Stimulated activated CD4-positive, alpha-beta T cell treated with anti-CD3 and anti-CD28 coated beads, TNF-alpha, amount 100 ng/mL, for 24 hours (primary cell): ENCODE results near the gene TPD52L2.

Source experiments
- DNase-seq, 3 experiments: peaks; one replicate each; pipeline ENCODE4 v3.0.0-alpha.2; 2020; ENCODE audit warnings: low read depth in 3 of 3

TPD52L2 gene

DNA sequence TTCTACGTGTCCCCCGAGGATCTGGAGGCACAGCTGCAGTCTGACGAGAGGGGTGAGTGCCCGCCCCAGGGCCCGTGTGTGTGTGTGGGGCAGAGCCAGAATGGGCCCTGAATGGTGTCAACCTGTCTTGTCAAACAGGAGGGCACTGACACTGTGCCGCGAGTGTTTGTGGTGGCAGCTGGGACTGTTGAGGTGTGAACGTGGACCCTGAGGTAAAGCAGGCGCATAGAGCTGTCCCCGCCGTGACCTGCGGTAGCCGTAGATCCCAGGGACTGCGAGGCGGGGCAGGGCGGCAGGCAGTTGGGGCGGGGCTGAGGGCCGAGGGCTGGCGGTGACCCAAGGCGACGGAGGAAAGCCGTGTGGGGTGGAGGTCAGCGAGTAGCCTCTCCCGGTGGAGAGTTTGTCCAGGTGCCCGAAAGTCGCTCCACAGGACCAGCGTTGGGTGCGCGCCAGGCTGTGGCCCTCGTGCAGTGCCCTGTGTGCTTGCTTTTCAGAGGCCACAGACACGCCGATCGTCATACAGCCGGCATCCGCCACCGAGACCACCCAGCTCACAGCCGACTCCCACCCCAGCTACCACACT lies 66.0 kb downstream of the TPD52L2 start:
- no peak for DNase-seq

- DNase-seq = no peak
Observed at GRCh38 chr20:63931735-63932134, 66.7 kb downstream of the TPD52L2 start.

- no peak for DNase-seq
Observed at GRCh38 chr20:63932606-63933160, 67.6 kb downstream of the TPD52L2 start.

GRCh38 chr20:63933646-63934045 lies 68.6 kb downstream of the TPD52L2 start:
- no peak for DNase-seq

DNA sequence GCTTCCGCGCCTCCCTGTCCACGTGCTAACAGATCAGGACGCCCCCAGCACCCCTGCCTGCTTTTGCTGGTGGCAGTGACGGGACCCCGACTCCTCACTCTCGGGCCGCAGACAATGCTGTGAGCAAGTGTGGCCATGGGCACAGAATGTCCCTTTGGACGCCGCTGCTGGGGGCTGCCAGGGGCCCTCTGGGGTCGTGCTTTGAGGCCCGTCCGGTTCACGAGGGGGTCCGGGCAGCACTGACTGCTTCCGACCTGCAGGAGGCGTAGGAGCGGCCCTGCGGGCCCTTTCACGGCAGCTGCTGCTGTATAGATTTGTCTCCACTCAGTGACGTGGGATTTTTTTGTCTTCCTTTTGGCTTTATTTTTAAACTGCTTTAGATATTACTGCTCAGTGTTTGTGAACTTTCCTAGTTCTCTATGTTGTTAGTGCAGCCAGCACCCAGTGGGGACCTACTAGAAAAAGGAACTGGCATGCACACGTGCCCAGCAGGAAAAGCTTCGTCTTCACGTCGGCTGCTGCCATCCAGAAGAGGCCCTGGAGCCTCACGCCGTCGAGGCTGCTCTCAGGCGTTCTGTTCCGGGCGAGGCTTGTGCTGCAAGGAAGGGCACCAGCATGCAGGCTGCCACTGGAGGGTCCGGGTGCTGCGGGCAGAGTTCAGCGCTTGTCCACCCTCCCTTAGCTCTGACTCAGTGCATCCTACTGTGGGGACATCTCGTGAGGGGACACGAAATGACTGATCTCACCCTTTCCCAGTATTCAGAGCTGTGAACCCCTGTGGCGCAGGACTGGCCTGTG lies 69.4 kb downstream of the TPD52L2 start:
- DNase-seq = no peak

GRCh38 chr20:63935447-63935846 lies 70.4 kb downstream of the TPD52L2 start:
- DNase-seq = no peak

DNA sequence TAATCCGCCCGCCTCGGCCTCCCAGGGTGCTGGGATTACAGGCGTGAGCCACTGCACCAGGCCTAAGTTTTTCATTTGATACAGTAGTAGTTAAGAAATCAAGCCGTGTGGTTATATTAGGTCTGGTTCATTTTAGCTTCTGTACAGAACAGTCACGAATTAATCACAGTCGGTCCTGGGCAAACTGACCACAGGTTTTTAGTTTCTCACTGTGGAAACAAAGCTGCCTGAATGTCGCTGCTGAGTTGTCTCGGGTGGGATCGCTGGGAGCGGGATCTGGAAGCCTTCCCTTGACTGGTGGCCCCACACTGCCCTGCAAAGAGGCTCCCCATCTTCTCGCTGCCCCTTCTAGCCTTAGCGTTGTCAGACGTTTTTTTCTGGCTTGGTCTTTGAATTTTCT lies 72.5 kb downstream of the TPD52L2 start:
- no peak for DNase-seq

DNA sequence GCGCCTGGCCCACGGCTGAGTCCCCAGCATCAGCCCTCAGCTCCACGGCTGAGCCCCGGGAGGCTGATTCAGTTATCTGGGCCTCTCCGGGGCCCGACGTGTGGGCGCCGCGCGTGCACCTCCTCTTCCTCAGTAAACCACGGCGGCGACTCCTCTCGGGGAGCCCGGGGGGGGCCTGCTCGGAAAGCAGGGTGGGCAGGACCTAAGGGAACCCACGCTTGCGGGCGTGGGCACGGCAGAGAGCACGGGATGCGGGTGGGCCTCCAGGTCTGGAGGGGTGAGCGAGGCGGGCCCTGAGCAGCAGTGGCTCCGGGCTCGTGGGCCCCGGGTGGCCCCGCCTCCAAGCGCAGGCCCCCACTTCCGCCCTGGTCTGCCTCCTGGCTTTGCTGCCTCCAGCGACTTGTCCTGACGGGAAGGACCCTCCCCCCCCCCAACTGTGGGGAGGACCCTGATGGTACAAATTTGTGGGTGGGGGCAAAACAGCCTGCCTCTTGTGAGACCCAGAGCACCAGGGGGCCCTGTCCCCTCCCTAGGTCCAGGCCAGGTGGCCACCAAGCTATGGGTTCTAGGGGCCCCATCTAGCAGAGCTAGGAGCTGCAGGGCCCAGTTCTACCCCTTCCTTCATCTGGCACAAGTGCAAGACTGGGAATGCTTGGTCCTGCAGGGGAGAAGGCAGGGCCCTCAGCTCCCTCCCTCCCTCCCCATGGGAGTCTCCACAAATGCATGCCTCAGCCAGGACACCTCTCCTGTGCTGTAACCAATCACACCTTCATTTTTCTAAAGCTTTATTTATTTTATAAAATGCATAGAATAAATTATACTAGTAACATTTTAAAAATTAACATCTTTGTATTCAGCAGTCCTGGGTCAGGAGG lies 74.2 kb downstream of the TPD52L2 start:
- DNase-seq = no peak

DNA sequence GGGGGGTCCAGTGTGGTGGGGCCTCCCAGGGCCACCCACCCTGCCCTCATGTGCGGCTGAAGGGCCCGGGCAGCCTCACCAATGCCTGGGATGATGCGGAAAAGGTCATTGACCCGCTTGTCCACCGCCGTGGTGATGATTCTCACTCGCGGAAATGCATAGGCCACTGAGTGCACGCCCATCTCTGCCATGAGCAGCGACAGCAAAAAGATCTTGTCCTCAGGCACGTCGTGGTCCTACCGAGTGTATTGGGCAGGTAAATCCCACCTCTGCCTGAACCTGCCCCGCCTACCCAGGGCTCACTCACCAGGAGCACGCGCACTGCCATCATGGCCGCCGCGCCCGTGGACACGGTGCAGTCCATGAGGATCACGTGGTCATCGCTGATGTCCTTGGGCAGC lies 75.0 kb downstream of the TPD52L2 start:
- no peak for DNase-seq

DNA sequence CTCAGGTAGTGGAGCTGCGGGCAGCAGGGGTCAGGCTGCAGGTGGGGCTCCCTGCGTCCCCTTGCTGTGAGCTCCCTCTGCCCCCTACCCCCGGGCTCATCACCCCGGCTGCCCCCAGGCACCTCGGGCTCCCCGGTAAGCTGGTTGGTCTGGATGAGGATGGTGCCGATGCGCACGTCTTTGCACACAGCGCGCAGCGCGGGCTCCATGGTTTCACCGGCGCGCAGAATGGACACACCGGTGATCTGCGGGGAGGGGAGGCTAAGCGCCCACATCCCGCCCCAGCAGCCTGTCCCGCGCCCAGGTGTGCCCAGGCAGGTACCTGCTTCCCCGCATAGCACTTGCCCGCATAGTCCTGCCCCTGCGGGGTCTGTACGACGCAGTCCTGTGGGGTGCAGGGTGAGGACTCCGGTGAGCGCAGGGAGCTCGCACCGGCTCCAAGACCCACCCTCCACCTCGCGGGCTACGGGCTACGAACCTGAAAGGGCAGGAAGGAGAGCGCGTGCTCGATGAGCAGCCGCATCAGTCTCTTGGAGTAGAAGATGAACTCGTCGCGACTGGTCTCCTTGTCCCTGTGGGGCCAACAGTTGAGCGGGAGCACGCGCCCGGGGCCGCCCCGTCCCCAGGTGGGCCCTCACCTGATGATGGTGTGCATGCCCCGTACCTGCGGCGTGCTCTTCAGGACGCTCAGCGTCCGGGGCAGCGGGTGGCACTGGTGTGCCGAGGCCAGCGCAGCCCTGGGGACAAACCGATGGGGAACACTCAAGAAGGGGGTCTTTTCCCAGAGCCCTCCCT lies 75.6 kb downstream of the TPD52L2 start:
- no peak for DNase-seq
